HUES48 (cell line): ENCODE results near the gene PRR33.
"Not testable (repeated sequence)": the region's sequence is repeated elsewhere in the genome, so short reads cannot be mapped to it uniquely, and the experiment has no call there.

Experiments
- H3K27ac ChIP-seq: one replicate; pipeline ENCODE4 v1.7.0; 2013; ENCODE audit warnings: low read depth, low read length, inconsistent platforms
- H3K27me3 ChIP-seq: 2 replicates; pipeline ENCODE4 v1.6.1; 2013; ENCODE audit warnings: mild to moderate bottlenecking, low read length; ENCODE audit not compliant: control insufficient read depth, insufficient read depth
- H3K36me3 ChIP-seq: 2 replicates; pipeline ENCODE4 v1.6.1; 2013; ENCODE audit warnings: low read length; ENCODE audit not compliant: control insufficient read depth, insufficient read depth
- H3K4me1 ChIP-seq: 2 replicates; pipeline ENCODE4 v1.6.1; 2013; ENCODE audit warnings: mild to moderate bottlenecking, low read length; ENCODE audit not compliant: control insufficient read depth, insufficient read depth
- H3K4me3 ChIP-seq: 2 replicates; pipeline ENCODE4 v1.5.1; 2013; ENCODE audit warnings: mild to moderate bottlenecking, low read depth, low read length
- H3K9ac ChIP-seq: 2 replicates; pipeline ENCODE4 v1.6.1; 2013; ENCODE audit warnings: mild to moderate bottlenecking, low read depth, low read length, moderate library complexity
- H3K9me3 ChIP-seq: 2 replicates; pipeline ENCODE4 v1.6.1; 2013; ENCODE audit warnings: low read length; ENCODE audit not compliant: control insufficient read depth, insufficient read depth

PRR33 gene

DNA sequence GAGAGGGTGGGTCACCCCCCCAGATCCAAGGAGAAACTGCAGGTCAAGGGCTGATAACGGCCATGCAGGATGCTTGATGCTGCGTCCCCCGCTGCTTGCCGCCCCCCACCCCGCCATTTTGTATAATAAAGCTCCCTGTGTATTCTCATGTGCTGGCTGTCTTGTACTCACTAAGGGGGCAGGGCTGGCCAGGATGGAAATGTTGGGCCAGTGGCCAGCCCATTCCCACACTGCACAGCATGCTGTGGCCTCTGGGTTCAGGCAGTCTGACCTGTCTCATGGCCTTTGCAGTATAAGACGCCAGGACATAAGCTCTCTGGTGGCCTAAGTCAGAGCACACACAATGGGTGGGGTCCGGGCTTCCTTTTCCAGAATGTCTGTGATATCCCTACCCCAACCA is 421 bp upstream of the PRR33 start:
- no peaks in the 10 kb centered on the region for H3K9me3 ChIP-seq
- no peaks in the 10 kb centered on the region for H3K36me3 ChIP-seq
- no peak overlapping the region for H3K9ac ChIP-seq
- H3K27me3 ChIP-seq, result no peaks in the 10 kb centered on the region
- H3K27ac ChIP-seq, result no peak overlapping the region
- no peaks in the 10 kb centered on the region for H3K4me1 ChIP-seq
- H3K4me3 ChIP-seq, result no peak overlapping the region

DNA sequence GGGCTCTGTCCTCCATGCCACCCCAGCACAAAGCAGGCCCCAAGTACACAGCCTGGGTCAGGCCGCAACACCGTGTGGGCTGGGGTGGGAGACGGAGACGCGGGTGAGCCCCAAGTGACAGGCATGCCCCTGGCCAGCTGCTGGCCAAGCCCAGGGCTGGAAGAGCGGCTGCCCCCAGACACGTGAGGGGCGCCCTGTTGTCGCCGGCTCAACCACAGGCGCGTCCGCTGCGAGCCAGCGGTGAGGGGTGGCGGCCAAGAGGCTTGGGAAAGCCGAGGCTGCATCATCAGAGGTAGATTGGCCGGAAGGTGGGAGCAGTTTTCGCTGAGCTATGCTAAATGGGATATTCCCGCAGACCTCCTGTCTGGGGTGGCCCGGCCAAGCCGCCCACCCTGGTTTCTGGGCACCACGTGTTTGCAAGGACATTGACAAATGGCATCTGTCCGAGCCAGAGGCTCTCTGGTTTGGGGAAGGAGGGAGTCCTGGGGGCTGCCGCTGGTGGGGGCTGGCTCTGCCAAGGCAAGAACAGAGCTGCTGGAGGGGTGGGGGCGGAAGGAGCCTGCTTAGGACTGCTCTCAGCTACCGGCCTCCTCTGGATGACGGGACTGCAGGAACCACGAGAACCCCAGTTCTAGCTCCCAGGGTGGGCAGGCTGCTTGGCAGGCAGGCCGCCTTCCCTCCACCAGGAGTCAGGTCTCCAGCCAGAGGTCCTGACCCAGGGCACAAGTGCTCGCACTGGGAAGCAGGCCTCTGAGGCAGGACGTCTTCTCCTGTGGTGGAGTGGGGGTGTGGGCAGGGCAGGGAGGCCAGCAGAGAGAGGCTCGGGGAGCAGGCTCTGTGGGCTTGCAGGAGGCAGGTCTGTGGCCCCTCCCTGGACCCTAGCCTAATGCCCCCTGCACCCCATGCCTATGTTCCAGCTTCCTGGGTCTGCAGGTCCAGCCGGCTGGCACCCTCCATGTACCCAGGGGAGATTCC is 552 bp downstream of the PRR33 start:
- Histone ChIP-seq H3K4me1 (no peaks in the 10 kb centered on the region), H3K27me3 (no peaks in the 10 kb centered on the region), H3K9me3 (no peaks in the 10 kb centered on the region), H3K9ac (no peak overlapping the region), H3K27ac (no peak overlapping the region), H3K36me3 (no peaks in the 10 kb centered on the region), H3K4me3 (no peak overlapping the region)

DNA sequence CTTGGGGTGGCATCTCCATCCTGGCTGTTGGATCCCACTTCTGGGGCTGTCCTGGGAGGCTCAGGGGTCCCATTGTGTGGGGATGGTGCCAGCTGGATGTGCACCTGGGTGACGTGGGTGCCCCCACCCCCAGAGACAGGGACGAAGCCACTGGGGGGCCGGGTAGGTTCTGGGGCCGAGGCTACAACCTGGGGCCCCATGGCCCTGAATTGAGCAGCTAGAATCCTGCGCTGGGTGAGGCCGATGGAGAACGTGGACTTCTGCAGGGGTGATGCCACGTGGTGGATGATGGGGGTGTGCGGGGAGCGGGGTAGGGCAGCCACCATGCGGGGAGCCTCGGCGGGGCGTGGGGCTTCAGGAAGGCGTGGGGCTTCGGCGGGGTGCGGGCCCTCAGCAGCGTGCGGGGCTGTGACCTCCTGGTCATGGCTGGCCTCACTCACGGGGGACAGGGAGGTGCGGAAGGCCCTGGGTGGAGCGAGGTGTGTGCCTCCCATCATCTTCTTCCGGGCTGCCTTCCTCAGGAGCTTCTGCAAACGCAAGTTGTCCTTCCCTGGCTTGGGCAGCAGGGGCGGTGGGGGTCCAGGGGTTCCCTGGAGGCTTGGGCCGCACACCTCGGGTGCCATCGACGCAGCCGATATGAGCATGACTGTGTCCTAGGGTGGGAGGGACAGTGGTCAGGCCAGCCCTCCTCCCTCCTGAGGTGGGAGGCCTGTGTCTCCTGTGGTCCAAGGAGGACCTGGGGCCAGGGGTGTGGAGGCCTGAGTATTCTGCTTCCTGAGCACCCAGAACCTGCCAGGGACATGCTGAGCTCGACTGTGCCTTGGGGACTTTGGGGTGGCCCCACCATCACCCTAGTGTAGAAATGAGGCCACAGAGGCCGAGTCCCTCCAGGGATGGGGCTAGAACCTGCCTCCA is 1.5 kb downstream of the PRR33 start:
- no peaks in the 10 kb centered on the region for H3K9me3 ChIP-seq
- no peak overlapping the region for H3K4me3 ChIP-seq
- no peaks in the 10 kb centered on the region for H3K4me1 ChIP-seq
- no peaks in the 10 kb centered on the region for H3K27me3 ChIP-seq
- H3K36me3 ChIP-seq, result no peaks in the 10 kb centered on the region
- no peak overlapping the region for H3K9ac ChIP-seq
- H3K27ac ChIP-seq, result no peak overlapping the region

DNA sequence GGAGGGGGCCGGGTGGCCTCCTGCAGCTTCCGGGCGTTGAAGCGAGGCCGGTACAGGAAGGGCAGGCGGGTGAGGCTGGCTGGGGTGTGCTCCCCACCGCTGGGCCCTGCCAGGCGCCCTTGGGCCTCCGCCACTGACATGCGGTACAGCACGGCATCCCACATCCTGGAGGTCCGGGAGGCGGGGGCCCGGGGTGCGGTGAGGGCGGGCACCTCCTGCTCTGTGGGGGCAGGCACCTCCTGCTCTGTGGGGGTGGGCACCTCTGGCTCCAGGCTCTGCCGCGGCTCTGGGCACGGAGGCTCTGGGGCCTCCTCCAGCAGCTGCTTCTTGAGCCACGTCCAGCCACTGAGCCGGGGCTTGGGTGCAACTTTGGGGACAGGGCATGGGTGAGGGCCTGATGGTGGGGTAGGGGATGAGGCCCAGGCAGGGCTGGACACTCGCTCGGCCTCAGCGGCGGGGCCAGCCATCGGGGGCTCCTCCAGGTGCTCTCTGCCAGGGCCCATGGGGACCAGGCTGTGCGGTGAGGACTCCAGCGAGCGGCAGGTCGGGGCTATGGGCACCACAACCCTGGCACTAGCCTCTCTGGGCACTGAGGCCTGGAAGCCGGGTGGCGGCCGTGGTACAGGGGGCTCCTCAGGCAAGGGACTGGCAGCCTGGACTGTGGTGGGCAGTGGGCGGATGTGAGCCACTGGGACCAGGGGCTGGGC is 2.3 kb downstream of the PRR33 start:
- H3K4me3 ChIP-seq, result no peak overlapping the region
- H3K36me3 ChIP-seq, result no peaks in the 10 kb centered on the region
- no peaks in the 10 kb centered on the region for H3K4me1 ChIP-seq
- H3K27ac ChIP-seq, result no peak overlapping the region
- H3K27me3 ChIP-seq, result no peaks in the 10 kb centered on the region
- H3K9ac ChIP-seq, result no peak overlapping the region
- H3K9me3 ChIP-seq, result no peaks in the 10 kb centered on the region

DNA sequence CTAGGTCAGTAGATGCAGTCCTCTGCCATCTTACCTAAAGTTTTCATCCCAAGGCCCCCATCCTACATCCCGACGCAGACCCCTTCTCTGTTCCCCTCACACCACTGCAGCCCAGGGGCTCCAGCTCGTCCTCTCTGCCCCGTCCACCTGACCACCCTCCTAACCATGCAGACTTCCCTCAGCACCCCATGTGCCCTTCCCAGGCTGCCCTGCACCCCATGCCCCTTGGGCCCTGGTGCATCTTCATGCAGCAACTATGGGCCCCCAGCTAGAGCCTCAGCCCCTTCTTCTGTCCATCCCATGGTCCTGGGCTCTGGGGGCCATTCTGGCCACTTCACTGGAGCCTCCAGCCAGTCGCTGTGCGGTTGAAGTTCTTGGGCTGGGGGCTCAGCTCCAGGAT is 2.9 kb downstream of the PRR33 start:
- no peaks in the 10 kb centered on the region for H3K36me3 ChIP-seq
- no peaks in the 10 kb centered on the region for H3K4me1 ChIP-seq
- no peak overlapping the region for H3K9ac ChIP-seq
- H3K27me3 ChIP-seq, result no peaks in the 10 kb centered on the region
- no peak overlapping the region for H3K4me3 ChIP-seq
- H3K9me3 ChIP-seq, result no peaks in the 10 kb centered on the region
- no peak overlapping the region for H3K27ac ChIP-seq

DNA sequence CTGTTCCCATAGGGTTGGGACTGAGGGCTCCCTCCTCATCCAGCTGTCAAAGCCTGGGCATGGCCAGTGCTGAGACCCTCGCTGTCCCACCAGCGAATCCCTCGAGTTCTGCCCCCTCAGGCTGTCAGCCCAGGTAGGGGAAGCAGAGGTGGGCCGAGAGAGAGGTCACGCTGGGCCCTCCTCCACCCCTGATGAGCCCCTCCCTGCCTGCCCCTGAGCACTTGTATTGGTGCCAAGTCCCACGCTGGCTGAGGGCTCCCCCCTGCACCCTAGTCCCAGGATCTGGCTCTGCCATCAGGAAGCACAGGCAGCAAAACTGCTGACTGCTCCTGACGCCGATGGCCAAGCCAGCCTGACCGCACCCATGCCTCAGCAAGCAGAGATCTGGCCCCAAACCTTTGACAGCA is 3.3 kb downstream of the PRR33 start:
- no peak overlapping the region for H3K9ac ChIP-seq
- H3K4me3 ChIP-seq, result no peak overlapping the region
- no peaks in the 10 kb centered on the region for H3K27me3 ChIP-seq

DNA sequence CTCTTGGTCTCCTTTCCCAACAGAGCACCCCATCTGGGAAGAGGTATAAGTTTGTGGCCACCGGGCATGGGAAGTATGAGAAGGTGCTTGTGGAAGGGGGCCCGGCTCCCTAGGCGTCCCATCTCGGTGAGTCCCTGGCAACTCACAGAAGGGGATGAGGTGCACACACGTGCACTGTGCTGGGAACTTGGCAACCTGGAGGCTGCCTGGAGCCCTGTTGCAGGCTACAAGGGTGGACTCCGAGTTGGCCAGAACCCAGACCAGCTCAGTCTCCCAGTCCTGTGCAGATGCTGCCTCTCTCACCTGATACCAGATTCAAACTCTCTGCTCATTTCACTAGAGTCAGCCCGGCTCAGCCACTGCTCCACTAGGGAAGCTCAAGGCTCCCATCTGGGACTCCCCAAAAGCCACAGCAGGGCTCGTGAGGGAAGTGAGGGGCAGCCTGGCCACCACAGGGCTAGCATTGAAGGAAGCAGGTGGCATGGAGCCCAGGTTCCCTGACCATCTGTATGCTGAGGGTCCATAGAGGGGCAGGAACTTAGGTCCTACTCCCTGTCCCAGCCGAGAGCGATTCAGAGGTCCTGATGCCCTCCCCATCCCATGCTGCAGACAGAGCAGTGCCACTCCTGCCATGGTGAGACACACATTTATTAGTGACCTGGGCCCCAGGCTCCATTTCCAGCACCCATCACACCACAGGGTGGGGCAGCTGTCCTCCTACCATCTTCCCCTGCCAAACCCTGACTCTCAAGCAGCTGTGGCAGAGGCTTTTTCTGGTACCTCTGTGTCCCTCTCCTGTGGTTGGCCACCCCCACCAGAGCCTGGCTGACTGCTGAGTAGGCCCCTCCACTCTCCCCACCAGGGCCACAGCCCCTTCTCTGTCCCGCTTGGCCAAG is 4.0 kb downstream of the PRR33 start:
- H3K9me3 ChIP-seq, result no peaks in the 10 kb centered on the region
- H3K4me3 ChIP-seq, result no peak overlapping the region
- H3K9ac ChIP-seq, result no peak overlapping the region
- H3K27me3 ChIP-seq, result no peaks in the 10 kb centered on the region
- 0 out of 2 replicates have a peak, but pooled peaks cover 2% of the 10 kb centered on the region for H3K4me1 ChIP-seq
- no peak overlapping the region for H3K27ac ChIP-seq
- H3K36me3 ChIP-seq, result no peaks in the 10 kb centered on the region

More for the DNA sequence above, 3.3 kb downstream of the PRR33 start:
- H3K27ac ChIP-seq, result no peak overlapping the region
- H3K36me3 ChIP-seq, result no peaks in the 10 kb centered on the region
- H3K4me1 ChIP-seq, result no peaks in the 10 kb centered on the region
- no peaks in the 10 kb centered on the region for H3K9me3 ChIP-seq

DNA sequence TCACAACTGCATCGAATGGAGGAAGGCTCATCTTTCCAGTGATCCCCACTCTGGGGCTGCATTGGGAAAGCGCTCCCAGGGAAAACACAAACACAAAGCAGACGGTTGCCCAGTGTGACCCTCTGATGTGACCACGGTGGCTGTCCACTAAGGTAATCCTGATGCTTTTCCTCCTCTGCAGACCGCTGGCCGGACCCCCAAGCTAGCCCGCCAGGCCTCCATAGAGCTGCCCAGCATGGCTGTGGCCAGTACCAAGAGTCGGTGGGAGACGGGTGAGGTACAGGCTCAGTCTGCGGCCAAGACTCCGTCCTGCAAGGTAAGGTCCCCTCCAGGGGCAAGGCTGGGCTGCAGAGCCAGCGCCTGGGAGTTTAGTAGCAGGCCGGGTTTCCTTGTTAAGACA is 5.1 kb downstream of the PRR33 start:
- not testable (repeated sequence) for H3K27me3 ChIP-seq, H3K4me3 ChIP-seq, H3K27ac ChIP-seq, H3K9me3 ChIP-seq, H3K4me1 ChIP-seq, H3K9ac ChIP-seq, H3K36me3 ChIP-seq

DNA sequence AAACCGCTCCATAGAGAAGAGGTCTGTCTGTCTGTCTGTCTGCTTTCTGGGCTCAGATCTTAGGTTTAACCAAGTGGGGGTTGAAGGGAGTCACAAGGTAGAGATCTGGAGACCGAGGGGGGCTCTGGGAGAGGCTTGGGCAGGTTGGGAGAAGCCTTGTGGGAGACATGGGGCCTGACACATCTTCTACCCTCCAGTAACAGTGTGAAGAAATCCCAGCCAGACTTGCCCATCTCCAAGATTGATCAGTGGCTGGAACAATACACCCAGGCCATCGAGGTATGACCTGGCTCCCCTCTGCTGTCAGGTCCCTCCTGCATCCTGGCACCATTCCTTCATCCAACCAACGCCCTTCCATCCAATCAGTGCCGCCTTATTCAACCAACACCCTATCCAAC is 7.4 kb downstream of the PRR33 start:
- no peak overlapping the region for H3K27ac ChIP-seq
- H3K9ac ChIP-seq, result no peak overlapping the region
- H3K27me3 ChIP-seq, result no peaks in the 10 kb centered on the region
- no peaks in the 10 kb centered on the region for H3K36me3 ChIP-seq
- no peaks in the 10 kb centered on the region for H3K9me3 ChIP-seq
- H3K4me3 ChIP-seq, result no peak overlapping the region
- H3K4me1 ChIP-seq, result 0 out of 2 replicates have a peak, but pooled peaks cover 4% of the 10 kb centered on the region
